Nephron (organoid): ENCODE results near the gene KCNN4.
A peak's percentile ranks its signal among the peaks of the same experiment; 100 is the strongest.

Source experiments
- H3K27ac Mint-ChIP-seq, 3 experiments: 2 replicates each; pipeline ENCODE4 v1.8.0; 2020; ENCODE audit warnings: mixed read lengths in 3 of 3, mild to moderate bottlenecking in 2 of 3, moderate library complexity in 1 of 3
- H3K27me3 Mint-ChIP-seq: 2 replicates; pipeline ENCODE4 v1.8.0; 2021; ENCODE audit warnings: low read depth, mild to moderate bottlenecking, moderate library complexity, mixed read lengths
- H3K36me3 Mint-ChIP-seq: 2 replicates; pipeline ENCODE4 v1.8.0; 2020; ENCODE audit warnings: low read depth, mixed read lengths
- H3K4me1 Mint-ChIP-seq: 2 replicates; pipeline ENCODE4 v1.8.0; 2020; ENCODE audit warnings: mixed read lengths
- H3K4me3 Mint-ChIP-seq, 3 experiments: 2 replicates each; pipeline ENCODE4 v1.8.0; 2020; ENCODE audit warnings: mild to moderate bottlenecking in 3 of 3, mixed read lengths in 3 of 3, moderate library complexity in 2 of 3
- H3K9me3 Mint-ChIP-seq: 2 replicates; pipeline ENCODE4 v1.8.0; 2020; ENCODE audit warnings: mixed read lengths
- CTCF ChIP-seq, 3 experiments: fragments of 200-600 bp; sonication (generic); IDR thresholded peaks; one replicate each; pipeline ENCODE4 v1.5.0; 2021; ENCODE audit warnings: antibody characterized with exemption in 3 of 3; ENCODE audit not compliant: unreplicated experiment in 3 of 3

Gene KCNN4

GRCh38 chr19:43797118-43797517 is 16.3 kb upstream of the KCNN4 start:
- Mint-ChIP-seq H3K4me1 (no peaks in the 10 kb centered on the region), H3K27me3 (peaks cover 92% of the 10 kb centered on the region), H3K9me3 (no peaks in the 10 kb centered on the region), H3K4me3 (peak overlapping the region in 2 of 3 experiments; percentile 47 to 61), H3K27ac (no peak overlapping the region), H3K36me3 (no peaks in the 10 kb centered on the region)
- no peak for TF ChIP-seq CTCF (IDR thresholded peaks at IDR 0.05; ENCODE audit: unreplicated experiment in 3 of 3)

GRCh38 chr19:43790587-43790986 is 9.8 kb upstream of the KCNN4 start:
- no peaks in the 10 kb centered on the region for H3K9me3 Mint-ChIP-seq
- no peaks in the 10 kb centered on the region for H3K36me3 Mint-ChIP-seq
- H3K4me1 Mint-ChIP-seq: no peaks in the 10 kb centered on the region
- H3K27ac Mint-ChIP-seq: no peak overlapping the region
- H3K27me3 Mint-ChIP-seq: peaks cover 45% of the 10 kb centered on the region
- no peak for TF ChIP-seq CTCF (IDR thresholded peaks at IDR 0.05; ENCODE audit: unreplicated experiment in 3 of 3)
- H3K4me3 Mint-ChIP-seq: no peak overlapping the region

GRCh38 chr19:43789029-43789428 is 8.3 kb upstream of the KCNN4 start:
- no peaks in the 10 kb centered on the region for H3K9me3 Mint-ChIP-seq
- no peak overlapping the region for H3K4me3 Mint-ChIP-seq

GRCh38 chr19:43786665-43787064 is 5.9 kb upstream of the KCNN4 start:
- no peak overlapping the region for H3K4me3 Mint-ChIP-seq

More at GRCh38 chr19:43789029-43789428, 8.3 kb upstream of the KCNN4 start:
- TF ChIP-seq CTCF (IDR thresholded peaks at IDR 0.05; ENCODE audit: unreplicated experiment in 3 of 3): no peak
- Mint-ChIP-seq H3K4me1 (no peaks in the 10 kb centered on the region), H3K27me3 (peaks cover 29% of the 10 kb centered on the region), H3K27ac (no peak overlapping the region), H3K36me3 (no peaks in the 10 kb centered on the region)

GRCh38 chr19:43784981-43785808 is 4.4 kb upstream of the KCNN4 start:
- Mint-ChIP-seq H3K4me3 (no peak overlapping the region), H3K9me3 (no peaks in the 10 kb centered on the region), H3K4me1 (no peaks in the 10 kb centered on the region), H3K27ac (no peak overlapping the region), H3K27me3 (peaks cover 15% of the 10 kb centered on the region), H3K36me3 (no peaks in the 10 kb centered on the region)
- TF ChIP-seq CTCF (IDR thresholded peaks at IDR 0.05; ENCODE audit: unreplicated experiment in 3 of 3): peak; percentile 95 to 98 (median 97)

More at GRCh38 chr19:43786665-43787064, 5.9 kb upstream of the KCNN4 start:
- peaks cover 18% of the 10 kb centered on the region for H3K27me3 Mint-ChIP-seq
- no peak overlapping the region for H3K27ac Mint-ChIP-seq
- no peaks in the 10 kb centered on the region for H3K36me3 Mint-ChIP-seq
- H3K9me3 Mint-ChIP-seq: no peaks in the 10 kb centered on the region
- H3K4me1 Mint-ChIP-seq: no peaks in the 10 kb centered on the region
- TF ChIP-seq CTCF (IDR thresholded peaks at IDR 0.05; ENCODE audit: unreplicated experiment in 3 of 3): no peak
